ENCODE measurements around the gene MKNK1.

MKNK1 gene

DNA sequence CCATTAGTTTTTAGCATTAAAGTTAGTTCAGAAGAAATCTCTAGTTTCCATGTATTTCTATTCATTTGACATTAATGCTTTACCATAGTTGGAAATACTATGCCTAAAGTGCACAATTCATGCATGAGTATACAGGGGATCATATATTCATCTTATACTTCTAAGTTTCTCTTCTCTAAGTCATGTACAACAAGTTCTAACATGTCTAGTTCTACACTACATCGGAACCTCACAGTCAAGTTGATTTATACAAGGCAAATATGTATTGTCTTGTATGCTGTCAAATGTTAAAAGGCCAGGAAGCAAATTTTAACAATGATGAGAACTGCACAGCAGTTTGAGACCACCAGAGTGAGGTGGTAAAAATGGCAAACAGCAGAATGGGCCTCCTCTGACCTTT, 35.5 kb upstream of the MKNK1 start:
- TF ChIP-seq, protein P1, sequence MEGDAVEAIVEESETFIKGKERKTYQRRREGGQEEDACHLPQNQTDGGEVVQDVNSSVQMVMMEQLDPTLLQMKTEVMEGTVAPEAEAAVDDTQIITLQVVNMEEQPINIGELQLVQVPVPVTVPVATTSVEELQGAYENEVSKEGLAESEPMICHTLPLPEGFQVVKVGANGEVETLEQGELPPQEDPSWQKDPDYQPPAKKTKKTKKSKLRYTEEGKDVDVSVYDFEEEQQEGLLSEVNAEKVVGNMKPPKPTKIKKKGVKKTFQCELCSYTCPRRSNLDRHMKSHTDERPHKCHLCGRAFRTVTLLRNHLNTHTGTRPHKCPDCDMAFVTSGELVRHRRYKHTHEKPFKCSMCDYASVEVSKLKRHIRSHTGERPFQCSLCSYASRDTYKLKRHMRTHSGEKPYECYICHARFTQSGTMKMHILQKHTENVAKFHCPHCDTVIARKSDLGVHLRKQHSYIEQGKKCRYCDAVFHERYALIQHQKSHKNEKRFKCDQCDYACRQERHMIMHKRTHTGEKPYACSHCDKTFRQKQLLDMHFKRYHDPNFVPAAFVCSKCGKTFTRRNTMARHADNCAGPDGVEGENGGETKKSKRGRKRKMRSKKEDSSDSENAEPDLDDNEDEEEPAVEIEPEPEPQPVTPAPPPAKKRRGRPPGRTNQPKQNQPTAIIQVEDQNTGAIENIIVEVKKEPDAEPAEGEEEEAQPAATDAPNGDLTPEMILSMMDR (IDR thresholded peaks at IDR 0.05; ENCODE audit: insufficient read depth, low read length, missing control alignments): no peak
- POLR2A ChIA-PET: no interaction called here
- H3K4me3 ChIP-seq (ENCODE audit: low read depth, low read length): no peak overlapping the region
- DNase-seq (ENCODE audit: low read depth, low spot score): no peak
- CTCF ChIA-PET: no interaction called here

DNA sequence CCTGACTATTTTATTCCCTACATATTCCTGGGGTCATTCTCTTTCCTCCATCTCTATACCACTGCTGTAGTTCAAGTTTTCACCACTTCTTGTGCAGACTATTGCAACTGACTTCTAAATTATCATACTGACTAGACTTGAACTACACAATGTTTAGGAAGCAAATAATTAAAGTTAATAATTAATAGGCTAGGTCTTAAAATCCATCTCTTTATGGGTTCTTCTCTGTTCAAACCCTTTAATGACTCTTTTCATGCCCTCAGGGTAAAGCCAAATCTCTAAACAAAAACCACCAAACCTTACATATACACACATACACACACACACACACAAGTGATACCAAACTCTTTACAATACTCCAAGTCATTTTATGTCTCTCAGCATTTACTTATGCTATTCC, 34.9 kb upstream of the MKNK1 start:
- no peak for DNase-seq (ENCODE audit: low read depth, low spot score)
- ChIA-PET CTCF (no interaction called here), POLR2A (no interaction called here)
- no peak overlapping the region for H3K4me3 ChIP-seq (ENCODE audit: low read depth, low read length)
- TF ChIP-seq, protein P1 (IDR thresholded peaks at IDR 0.05; ENCODE audit: insufficient read depth, low read length, missing control alignments): no peak

DNA sequence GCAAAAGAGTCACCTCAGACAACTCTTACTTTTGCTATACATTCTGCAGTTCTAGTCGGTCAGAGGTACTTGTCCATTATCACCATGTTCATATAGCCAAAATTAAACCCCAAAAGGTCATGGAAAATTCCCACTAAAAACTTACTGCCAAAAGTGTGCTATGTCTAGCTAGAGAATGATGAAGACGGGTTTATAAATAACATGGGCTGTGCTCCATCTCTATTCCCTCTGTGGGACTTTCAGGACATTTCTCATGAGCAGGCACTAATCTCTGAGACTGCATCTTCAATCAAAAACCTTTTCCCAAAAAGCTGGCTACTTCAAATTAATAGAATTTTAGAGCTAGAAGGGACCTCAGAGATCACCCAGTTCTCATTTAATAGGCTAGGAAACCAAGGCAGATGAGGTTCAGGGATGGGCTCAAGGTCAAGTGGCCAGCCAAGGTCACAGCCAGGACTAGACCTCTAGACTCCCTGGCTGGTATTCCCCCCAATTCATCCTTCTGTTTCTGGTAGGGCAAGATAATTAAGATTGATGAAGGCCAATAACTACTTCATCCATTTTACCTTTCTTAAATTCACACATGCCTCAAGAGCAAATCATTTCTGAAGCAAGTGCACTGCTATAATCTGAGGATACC, 33.5 kb upstream of the MKNK1 start:
- POLR2A ChIA-PET: no interaction called here
- CTCF ChIA-PET: no interaction called here
- TF ChIP-seq, protein P1 (IDR thresholded peaks at IDR 0.05; ENCODE audit: insufficient read depth, low read length, missing control alignments): no peak
- DNase-seq (ENCODE audit: low read depth, low spot score): no peak
- H3K4me3 ChIP-seq (ENCODE audit: low read depth, low read length): no peak overlapping the region

DNA sequence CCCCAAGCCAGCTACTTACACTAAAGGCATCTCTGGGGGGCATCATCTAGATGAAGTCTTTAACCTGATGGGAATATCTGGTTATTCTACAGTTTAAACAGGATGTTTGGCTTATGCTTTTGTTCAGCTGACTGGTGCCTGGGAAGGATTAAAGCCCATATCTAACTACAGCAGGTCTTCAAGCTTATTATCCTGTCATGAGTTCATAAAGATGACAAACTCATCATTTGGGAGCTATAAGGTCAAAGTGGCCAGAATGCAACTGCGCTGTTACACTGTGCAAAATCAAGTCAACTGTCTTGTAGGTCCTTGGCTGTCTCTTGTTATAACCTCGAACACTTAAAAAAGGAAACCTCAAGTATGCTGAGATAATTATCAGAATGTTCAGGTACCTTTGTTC, 31.1 kb upstream of the MKNK1 start:
- no peak for DNase-seq (ENCODE audit: low read depth, low spot score)
- H3K4me3 ChIP-seq (ENCODE audit: low read depth, low read length): no peak overlapping the region
- ChIA-PET CTCF (interaction anchor here (1.2 to 1.3 kb wide), 3 partner anchors 8 to 90 kb away, joined by 3 to 5 read pairs (median 3); no protein-coding TSS in a partner anchor), POLR2A (no interaction called here)
- TF ChIP-seq, protein P1 (IDR thresholded peaks at IDR 0.05; ENCODE audit: insufficient read depth, low read length, missing control alignments): no peak

DNA sequence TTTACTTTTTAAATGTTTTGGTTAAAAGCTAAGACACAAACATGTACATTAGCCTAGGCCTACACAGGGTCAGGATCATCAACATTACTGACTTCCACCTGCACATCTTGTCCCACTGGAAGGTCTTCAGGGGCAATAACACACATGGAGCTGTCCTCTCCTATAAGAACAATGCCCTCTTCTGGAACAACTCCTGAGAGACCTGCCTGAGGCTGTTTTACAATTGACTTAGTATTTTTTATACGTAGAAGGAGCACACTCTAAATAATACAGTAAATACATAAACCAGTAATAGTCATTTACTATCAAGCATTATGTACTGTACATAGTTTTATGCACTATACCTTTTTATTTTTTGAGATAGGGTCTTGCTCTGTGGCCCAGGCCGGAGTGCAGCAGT, 26.7 kb upstream of the MKNK1 start:
- CTCF ChIA-PET: interaction anchor here (0.7 to 2.8 kb wide), 5 partner anchors 9 to 94 kb away, joined by 3 to 9 read pairs (median 3); partner anchors contain the start of gene MOB3C
- TF ChIP-seq, protein P1 (IDR thresholded peaks at IDR 0.05; ENCODE audit: insufficient read depth, low read length, missing control alignments): no peak
- no peak for DNase-seq (ENCODE audit: low read depth, low spot score)
- H3K4me3 ChIP-seq (ENCODE audit: low read depth, low read length): no peak overlapping the region
- POLR2A ChIA-PET: no interaction called here

DNA sequence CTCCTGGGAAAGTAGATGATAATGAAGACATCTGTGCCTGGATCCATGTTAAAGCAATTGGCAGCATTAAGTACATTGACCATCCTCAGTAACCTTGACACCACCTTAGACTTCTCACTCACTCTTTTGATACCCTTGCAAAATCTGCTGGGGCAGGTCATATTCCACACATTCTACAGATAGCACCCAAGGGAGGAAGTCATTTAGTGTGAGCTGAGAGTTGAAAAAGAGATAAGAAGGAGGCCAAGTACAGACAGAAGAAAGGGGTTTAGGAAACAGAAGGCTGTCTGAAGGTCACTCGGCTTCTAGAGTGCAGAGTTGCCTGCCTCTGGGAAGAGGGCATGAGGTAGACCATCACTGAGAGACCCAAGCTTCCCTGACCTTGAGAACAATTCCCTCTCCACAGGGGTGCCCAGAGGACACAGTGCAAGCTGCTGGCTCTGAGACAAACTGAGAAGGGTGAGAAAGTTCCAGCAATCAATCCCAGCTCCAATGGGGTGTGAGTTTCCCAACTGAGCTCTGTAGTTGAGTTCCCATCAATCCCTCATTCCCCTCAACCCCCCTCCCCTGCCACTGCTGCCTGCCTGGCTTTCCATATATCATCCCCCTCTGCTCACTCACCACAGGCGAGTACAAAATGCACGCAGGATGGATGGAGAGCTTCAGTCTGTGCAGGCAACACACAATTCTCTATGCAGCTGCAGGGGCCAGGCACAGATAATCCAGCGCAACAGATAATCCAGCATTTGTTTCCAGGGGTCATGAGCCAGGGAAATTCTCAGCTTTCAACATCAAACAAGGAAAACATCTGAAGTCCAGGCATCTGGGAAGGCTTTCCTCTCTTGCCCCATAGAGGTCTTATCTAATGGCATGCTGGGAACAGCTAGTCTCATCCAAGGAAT, 19.9 kb upstream of the MKNK1 start:
- ChIA-PET POLR2A (interaction anchor here (0.6 kb wide), 1 partner anchor 15 kb away, joined by 3 read pairs; no protein-coding TSS in a partner anchor), CTCF (interaction anchor here (1.3 to 2.8 kb wide), 3 partner anchors 11 to 101 kb away, joined by 4 to 26 read pairs (median 5); no protein-coding TSS in a partner anchor)
- no peak overlapping the region for H3K4me3 ChIP-seq (ENCODE audit: low read depth, low read length)
- TF ChIP-seq, protein P1 (IDR thresholded peaks at IDR 0.05; ENCODE audit: insufficient read depth, low read length, missing control alignments): no peak
- no peak for DNase-seq (ENCODE audit: low read depth, low spot score)
